ENCODE results near the gene KIZ. TPM values are rescaled to one million over a fixed set of nuclear protein-coding genes. Genes with fewer than 3 reads are reported as not detected.

KIZ gene
- total RNA-seq: 17.9 and 33.2 TPM in 2 replicates

GRCh38 chr20:21125849-21126580 lies at the start of gene KIZ:
KIZ (plus strand) TSS chr20:21126082; CDS start chr20:21126116, 34 bp downstream.

GRCh38 chr20:21106171-21107017 lies 19.5 kb upstream of the KIZ start, which contains the start of gene LINC00237:
LINC00237 (minus strand) TSS chr20:21106358.

Other genes with a start within 250 kb of the KIZ start
- not detected in 2 replicates for gene LINC00237, start 19.7 kb upstream of the KIZ start, total RNA-seq
- gene XRN2, start 177.2 kb downstream of the KIZ start, total RNA-seq: 86.3 and 130 TPM in 2 replicates

All from smooth muscle cell of trachea (primary cell).